A673 (cell line): ENCODE results near the gene NUP93.

Source experiments
- EZH2 ChIP-seq: fragments of 200-600 bp; sonication (generic); IDR thresholded peaks from 2 replicates; pipeline ENCODE4 v1.6.1; 2017; ENCODE audit warnings: borderline replicate concordance, low read depth, mild to moderate bottlenecking, mixed read lengths, antibody characterized with exemption, low read length; ENCODE audit not compliant: poor library complexity, severe bottlenecking
- TF ChIP-seq, protein P1 (sequence below): fragments of 300-800, 200-600 bp; sonication (generic); conservative IDR thresholded peaks from 2 replicates; pipeline ENCODE4 v1.5.1; 2017; ENCODE audit warnings: low read depth, mild to moderate bottlenecking, antibody characterized with exemption, low read length, moderate library complexity, mixed read lengths

- TF ChIP-seq, protein P1, sequence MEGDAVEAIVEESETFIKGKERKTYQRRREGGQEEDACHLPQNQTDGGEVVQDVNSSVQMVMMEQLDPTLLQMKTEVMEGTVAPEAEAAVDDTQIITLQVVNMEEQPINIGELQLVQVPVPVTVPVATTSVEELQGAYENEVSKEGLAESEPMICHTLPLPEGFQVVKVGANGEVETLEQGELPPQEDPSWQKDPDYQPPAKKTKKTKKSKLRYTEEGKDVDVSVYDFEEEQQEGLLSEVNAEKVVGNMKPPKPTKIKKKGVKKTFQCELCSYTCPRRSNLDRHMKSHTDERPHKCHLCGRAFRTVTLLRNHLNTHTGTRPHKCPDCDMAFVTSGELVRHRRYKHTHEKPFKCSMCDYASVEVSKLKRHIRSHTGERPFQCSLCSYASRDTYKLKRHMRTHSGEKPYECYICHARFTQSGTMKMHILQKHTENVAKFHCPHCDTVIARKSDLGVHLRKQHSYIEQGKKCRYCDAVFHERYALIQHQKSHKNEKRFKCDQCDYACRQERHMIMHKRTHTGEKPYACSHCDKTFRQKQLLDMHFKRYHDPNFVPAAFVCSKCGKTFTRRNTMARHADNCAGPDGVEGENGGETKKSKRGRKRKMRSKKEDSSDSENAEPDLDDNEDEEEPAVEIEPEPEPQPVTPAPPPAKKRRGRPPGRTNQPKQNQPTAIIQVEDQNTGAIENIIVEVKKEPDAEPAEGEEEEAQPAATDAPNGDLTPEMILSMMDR: no peak
- no peak for TF ChIP-seq EZH2
Observed at GRCh38 chr16:56682703-56683397, 47.1 kb upstream of the NUP93 start.
